IPS-18c (cell line): ENCODE results near the gene TGIF1.

Source experiments
- H3K4me3 ChIP-seq: 2 replicates; pipeline ENCODE4 v1.7.0; 2013; ENCODE audit warnings: low read depth, mild to moderate bottlenecking, low read length, moderate library complexity; ENCODE audit not compliant: insufficient read depth
- H3K9me3 ChIP-seq: one replicate; pipeline ENCODE4 v1.6.1; 2013; ENCODE audit warnings: mild to moderate bottlenecking, low read length, moderate library complexity; ENCODE audit not compliant: control insufficient read depth, insufficient read depth

The TGIF1 gene

GRCh38 chr18:3425030-3425429, 24.9 kb upstream of the TGIF1 start:
- H3K4me3 ChIP-seq, result no peak overlapping the region

GRCh38 chr18:3425446-3425845, 24.5 kb upstream of the TGIF1 start:
- Histone ChIP-seq H3K9me3 (no peaks in the 10 kb centered on the region), H3K4me3 (no peak overlapping the region)

More at GRCh38 chr18:3425030-3425429, 24.9 kb upstream of the TGIF1 start:
- H3K9me3 ChIP-seq, result no peaks in the 10 kb centered on the region

GRCh38 chr18:3426074-3426473, 23.9 kb upstream of the TGIF1 start:
- no peak overlapping the region for H3K4me3 ChIP-seq
- H3K9me3 ChIP-seq, result no peaks in the 10 kb centered on the region

GRCh38 chr18:3427944-3428343, 22.0 kb upstream of the TGIF1 start:
- no peak overlapping the region for H3K4me3 ChIP-seq
- H3K9me3 ChIP-seq, result no peaks in the 10 kb centered on the region

GRCh38 chr18:3429121-3429520, 20.9 kb upstream of the TGIF1 start:
- no peaks in the 10 kb centered on the region for H3K9me3 ChIP-seq
- H3K4me3 ChIP-seq, result no peak overlapping the region

GRCh38 chr18:3434685-3435084, 15.3 kb upstream of the TGIF1 start:
- H3K9me3 ChIP-seq, result no peaks in the 10 kb centered on the region
- H3K4me3 ChIP-seq, result no peak overlapping the region

- Histone ChIP-seq H3K9me3 (no peaks in the 10 kb centered on the region), H3K4me3 (no peak overlapping the region)
Measured at GRCh38 chr18:3440341-3440740, 9.6 kb upstream of the TGIF1 start.

GRCh38 chr18:3441290-3441689, 8.7 kb upstream of the TGIF1 start:
- no peaks in the 10 kb centered on the region for H3K9me3 ChIP-seq
- H3K4me3 ChIP-seq, result no peak overlapping the region

GRCh38 chr18:3442919-3443318, 7.1 kb upstream of the TGIF1 start:
- H3K4me3 ChIP-seq, result no peak overlapping the region

GRCh38 chr18:3444296-3444695, 5.7 kb upstream of the TGIF1 start:
- Histone ChIP-seq H3K9me3 (no peaks in the 10 kb centered on the region), H3K4me3 (no peak overlapping the region)

More at GRCh38 chr18:3442919-3443318, 7.1 kb upstream of the TGIF1 start:
- H3K9me3 ChIP-seq, result no peaks in the 10 kb centered on the region

GRCh38 chr18:3444954-3445353, 5.0 kb upstream of the TGIF1 start:
- no peaks in the 10 kb centered on the region for H3K9me3 ChIP-seq

GRCh38 chr18:3447068-3447894, 2.7 kb upstream of the TGIF1 start:
- Histone ChIP-seq H3K4me3 (peak overlapping the region; percentile 92), H3K9me3 (no peaks in the 10 kb centered on the region)

More at GRCh38 chr18:3444954-3445353, 5.0 kb upstream of the TGIF1 start:
- H3K4me3 ChIP-seq, result no peak overlapping the region

GRCh38 chr18:3447895-3448837, 1.8 kb upstream of the TGIF1 start:
- Histone ChIP-seq H3K9me3 (no peaks in the 10 kb centered on the region), H3K4me3 (peak overlapping the region; percentile 92)

GRCh38 chr18:3448838-3449511, 997 bp upstream of the TGIF1 start:
- peak overlapping the region; percentile 92 for H3K4me3 ChIP-seq
- H3K9me3 ChIP-seq, result no peaks in the 10 kb centered on the region

- no peaks in the 10 kb centered on the region for H3K9me3 ChIP-seq
- peak overlapping the region; percentile 92 for H3K4me3 ChIP-seq
Measured at GRCh38 chr18:3449512-3450011, 410 bp upstream of the TGIF1 start.

GRCh38 chr18:3450799-3451182, 819 bp downstream of the TGIF1 start:
- Histone ChIP-seq H3K4me3 (peak overlapping the region; percentile 92), H3K9me3 (no peaks in the 10 kb centered on the region)
